ENCODE data around the gene TUSC2.

DNA sequence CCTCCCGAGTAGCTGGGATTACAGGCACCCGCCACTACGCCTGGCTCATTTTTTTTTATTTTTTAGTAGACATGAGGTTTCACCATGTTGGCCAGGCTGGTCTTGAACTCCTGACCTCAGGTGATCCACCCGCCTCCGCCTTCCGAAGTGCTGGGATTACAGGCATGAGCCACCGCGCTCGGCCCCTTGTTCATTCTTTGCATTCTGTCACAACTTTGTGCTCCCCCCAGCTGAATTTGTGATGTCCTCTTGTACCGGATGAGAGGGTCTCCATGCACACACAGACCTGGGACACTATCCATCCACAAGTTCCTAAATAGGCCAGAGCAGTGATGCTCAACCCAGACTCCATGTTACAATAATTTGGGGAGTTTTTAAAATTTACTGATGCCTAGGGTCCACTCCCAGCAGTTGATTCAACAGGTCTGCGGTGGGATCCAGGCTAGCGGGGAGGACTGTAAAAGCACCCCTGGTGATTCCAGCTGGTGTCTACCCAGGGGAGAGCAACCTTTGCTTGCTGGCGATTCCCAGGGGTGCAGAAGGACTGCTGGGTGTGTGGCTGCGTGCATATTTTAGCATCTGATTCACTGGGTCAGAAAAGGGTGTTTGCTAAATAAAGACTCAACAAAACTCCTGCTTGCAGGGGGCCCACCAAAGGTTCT, 11.6 kb upstream of the TUSC2 start:
- no peak for TF ChIP-seq EZH2 (IDR thresholded peaks at IDR 0.05)
- TF ChIP-seq POLR2AphosphoS5 (IDR thresholded peaks at IDR 0.05; ENCODE audit: borderline replicate concordance, low read depth, low read length): no peak
- TF ChIP-seq FOXP2 (optimal IDR thresholded peaks at IDR 0.05; ENCODE audit: control extremely low read depth, extremely low read length, insufficient read depth): no peak
